ENCODE results near the gene HERC3. TPM values are rescaled to one million over a fixed set of nuclear protein-coding genes. Genes with fewer than 3 reads are reported as not detected.

HERC3 gene
- total and polyA plus RNA-seq, 10 of the 15 experiments (the other 5 are each of a cell fraction or from before 2014, with no cell fraction given) = 0.52 to 18.2 (median 2.8) TPM

- no peak overlapping the region for H3K4me3 ChIP-seq
- H3K9ac ChIP-seq (ENCODE audit: control insufficient read depth, insufficient read depth, low read length) = no peak overlapping the region
- ATAC-seq (no peak), FAIRE-seq (no peak), DNase-seq (ENCODE audit: low read depth, low spot score) (no peak)
- WGBS (ENCODE audit: insufficient coverage, insufficient replicate concordance, low lambda C conversion rate, missing lambda C conversion rate) = 72% methylated on average over 4 of the region's 4 CpGs
- ChIA-PET RAD21 (ENCODE audit: unreplicated experiment) (no interaction called here), SMC1A (ENCODE audit: uncharacterized antibody, unreplicated experiment) (interaction anchor here (1.1 kb wide), 1 partner anchor 8 kb away, joined by 3 read pairs; no protein-coding TSS in a partner anchor), POLR2A (interaction anchor here (0.5 kb wide), 1 partner anchor 13 kb away, joined by 5 read pairs; no protein-coding TSS in a partner anchor), CTCF (interaction anchor here (0.7 to 1.3 kb wide), 2 partner anchors 14 to 77 kb away, joined by 3 to 6 read pairs; no protein-coding TSS in a partner anchor)
- peaks cover 10% of the 10 kb centered on the region for H3K4me1 ChIP-seq (ENCODE audit: control insufficient read depth, insufficient read depth, low read length)
- intact Hi-C loops (cut with micrococcal nuclease; ENCODE audit: unreplicated experiment) (no loop called here), in situ Hi-C loops (cut with MboI) (no loop called here)
- H2AFZ ChIP-seq (ENCODE audit: control insufficient read depth, low read depth, low read length) = no peak overlapping the region
- no peak overlapping the region for H3K4me2 ChIP-seq (ENCODE audit: control insufficient read depth, insufficient read depth)
- H3K9me3 ChIP-seq (replicated peaks; ENCODE audit: control insufficient read depth, insufficient read depth, low read length) = no peaks in the 10 kb centered on the region
- no peaks in the 10 kb centered on the region for H3K79me2 ChIP-seq (ENCODE audit: control insufficient read depth, insufficient read depth, low read length)
- TF ChIP-seq NR2C1 (IDR thresholded peaks at IDR 0.05) (no peak), MEF2A (IDR thresholded peaks at IDR 0.05; ENCODE audit: insufficient read depth, low read depth, low read length) (no peak), E2F8 (IDR thresholded peaks at IDR 0.05; ENCODE audit: low read depth, partially characterized antibody) (no peak), YBX1 (IDR thresholded peaks at IDR 0.05) (no peak), SMARCA5 (IDR thresholded peaks at IDR 0.05) (no peak), EED (IDR thresholded peaks at IDR 0.05; ENCODE audit: low read depth) (no peak), MTA3 (IDR thresholded peaks at IDR 0.05; ENCODE audit: borderline replicate concordance, low read length) (no peak), ZNF592 (IDR thresholded peaks at IDR 0.05) (no peak), RFX5 (IDR thresholded peaks at IDR 0.05; ENCODE audit: low read depth, low read length) (no peak), ATF7 (IDR thresholded peaks at IDR 0.05; ENCODE audit: low read depth) (no peak), RB1 (IDR thresholded peaks at IDR 0.05; ENCODE audit: borderline replicate concordance) (no peak), TARDBP (IDR thresholded peaks at IDR 0.05; ENCODE audit: borderline replicate concordance) (no peak)
- no peaks in the 10 kb centered on the region for H3K27me3 ChIP-seq (replicated peaks in 1 of 2; ENCODE audit: control insufficient read depth in 2 of 2, insufficient read depth in 2 of 2, low read length in 1 of 2)
- H3K27ac ChIP-seq (ENCODE audit: control insufficient read depth, insufficient read depth) = no peak overlapping the region
- no peaks in the 10 kb centered on the region for H4K20me1 ChIP-seq (ENCODE audit: control insufficient read depth, insufficient read depth)
- BruUV-seq (replicated peaks) = no TSS peak
- H3K36me3 ChIP-seq (ENCODE audit: control insufficient read depth in 2 of 2, insufficient read depth in 2 of 2, low read length in 1 of 2) = no peaks in the 10 kb centered on the region
Observed at GRCh38 chr4:88616275-88617150, 24.2 kb downstream of the HERC3 start.
